G401 (cell line): Measurements from ENCODE around the gene KRT81. TPM values are rescaled to one million over a fixed set of nuclear protein-coding genes. Genes with fewer than 3 reads are reported as not detected.
"Not testable (repeated sequence)": the region's sequence is repeated elsewhere in the genome, so short reads cannot be mapped to it uniquely, and the experiment has no call there.

ENCODE experiments used
- DNase-seq: peaks from one replicate; pipeline ENCODE4 v3.0.0-alpha.2; 2015; ENCODE audit warnings: low spot score
- in situ Hi-C: cut with HindIII; loops from 2 replicates; pipeline ENCODE4 v1.10.0; 2016; ENCODE audit warnings: low sequenced_read_pairs, mixed read lengths
- total RNA-seq: library from RNA; depleted of rRNA; stranded (reverse); fragments of >200 nt; shearing (Covaris generic); gene quantifications from 2 replicates; pipeline ENCODE4 v1.2.3, GENCODE V29; 2014

Gene KRT81
- total RNA-seq, 1 experiment from 2014 or later: not detected

DNA sequence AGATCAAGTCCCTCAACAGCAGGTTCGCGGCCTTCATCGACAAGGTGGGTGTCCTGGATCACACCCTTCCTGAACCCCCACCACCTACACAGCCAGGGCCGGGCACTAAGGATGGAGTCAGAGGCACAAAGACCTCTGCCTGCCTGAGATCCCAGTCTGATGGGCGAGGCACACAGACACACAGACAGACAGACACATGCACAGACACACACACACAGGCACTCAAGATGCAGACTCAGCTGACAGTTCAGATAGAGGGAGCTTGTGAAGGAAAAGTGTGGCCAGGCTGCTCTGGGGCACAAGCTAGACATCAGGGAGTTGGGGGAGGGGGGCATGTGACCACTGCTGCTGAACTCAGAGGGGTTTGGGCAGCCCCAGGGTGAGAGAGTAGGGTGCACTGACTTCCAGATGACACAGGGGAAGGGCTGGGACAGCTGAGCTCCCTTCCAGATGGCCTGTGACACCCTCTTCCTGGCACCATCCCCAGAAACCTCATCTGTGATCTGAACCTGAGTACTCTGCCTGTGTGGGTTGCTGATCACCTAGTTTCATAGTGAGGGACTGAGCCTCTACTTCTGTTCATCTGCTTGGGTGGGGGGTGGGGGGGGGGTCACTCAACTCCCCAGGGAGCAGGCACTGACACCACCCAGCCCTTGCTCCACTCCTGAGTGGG is 11.0 kb upstream of the KRT81 start:
- DNase-seq, in situ Hi-C loops: not testable (repeated sequence)

DNA sequence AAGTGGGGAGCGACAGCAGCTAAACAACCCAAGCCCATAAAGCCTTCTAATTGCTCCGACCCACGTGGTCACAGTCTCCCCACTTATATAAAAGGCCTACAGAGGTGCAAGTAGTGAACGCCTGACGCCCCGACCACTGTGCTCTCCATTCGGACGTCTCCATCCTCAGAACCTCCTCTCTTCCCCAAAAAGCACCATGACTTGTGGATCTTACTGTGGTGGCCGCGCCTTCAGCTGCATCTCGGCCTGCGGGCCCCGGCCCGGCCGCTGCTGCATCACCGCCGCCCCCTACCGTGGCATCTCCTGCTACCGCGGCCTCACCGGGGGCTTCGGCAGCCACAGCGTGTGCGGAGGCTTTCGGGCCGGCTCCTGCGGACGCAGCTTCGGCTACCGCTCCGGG is 10.4 kb upstream of the KRT81 start:
- DNase-seq, in situ Hi-C loops: not testable (repeated sequence)

DNA sequence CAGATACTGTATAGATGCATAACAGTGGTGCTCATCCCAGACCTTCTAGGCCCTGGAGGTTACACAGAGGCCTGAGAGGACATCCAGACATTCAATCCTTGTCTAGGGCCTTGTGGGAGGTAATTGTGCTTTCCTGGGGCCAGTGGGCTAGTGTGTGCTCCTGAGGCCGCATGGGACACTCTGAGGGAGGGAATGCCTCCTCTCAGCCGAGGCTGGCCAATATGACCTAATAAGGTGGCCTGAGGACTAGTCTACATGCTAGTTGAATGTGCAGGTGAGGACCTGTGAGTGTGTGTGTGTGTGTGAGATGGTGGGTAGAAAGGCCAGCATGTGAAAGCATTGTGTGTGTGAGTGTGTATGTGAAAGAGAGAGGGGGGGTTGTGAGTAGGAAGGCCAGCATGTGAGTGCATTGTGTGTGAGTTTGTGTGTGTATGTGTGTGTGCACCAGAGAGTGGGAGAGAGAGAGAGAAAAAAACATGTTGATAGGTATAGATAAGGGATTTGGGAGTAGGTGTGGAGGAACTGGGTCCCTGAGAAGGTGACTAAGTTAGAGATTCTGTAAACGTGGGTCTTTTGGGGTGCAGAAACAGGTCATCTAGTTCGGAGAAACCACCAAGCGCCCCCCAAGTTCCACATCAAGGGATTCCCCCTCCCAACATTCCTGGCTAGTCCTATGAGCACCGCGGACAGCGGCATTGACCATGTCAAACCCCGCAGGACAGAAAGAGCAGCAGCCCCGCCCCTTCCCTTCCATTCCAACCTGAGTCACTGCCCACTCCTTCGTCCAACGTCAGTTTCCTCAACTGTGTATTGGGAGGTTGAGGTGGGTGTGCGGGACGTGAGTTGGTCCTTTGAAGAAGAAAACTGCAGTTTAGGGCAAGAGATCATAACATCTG is 9.7 kb upstream of the KRT81 start:
- DNase-seq: no peak
- in situ Hi-C loops: no loop called here

DNA sequence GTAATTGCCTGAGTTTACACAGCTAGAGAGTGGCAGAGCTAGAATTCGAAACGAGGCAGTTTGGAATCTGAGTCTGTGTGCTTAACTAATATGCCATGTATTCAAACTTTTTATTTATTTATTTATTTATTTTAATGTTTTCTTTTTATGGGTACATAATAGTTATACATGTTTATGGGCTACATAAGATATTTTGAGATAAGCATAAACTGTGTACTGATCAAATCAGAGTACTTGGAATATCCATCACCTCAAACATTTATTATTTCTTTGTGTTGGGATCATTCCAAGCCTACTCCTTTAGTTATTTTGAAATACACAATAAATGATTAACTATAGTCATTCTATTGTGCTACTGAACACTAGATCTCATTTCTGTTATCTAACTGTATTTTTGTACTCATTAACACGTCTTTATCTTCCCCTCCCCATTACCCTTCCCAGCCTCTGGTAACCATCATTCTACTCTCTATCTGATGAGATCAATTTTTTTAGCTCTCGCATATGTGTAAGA is 7.4 kb upstream of the KRT81 start:
- DNase-seq: no peak
- in situ Hi-C loops: no loop called here

DNA sequence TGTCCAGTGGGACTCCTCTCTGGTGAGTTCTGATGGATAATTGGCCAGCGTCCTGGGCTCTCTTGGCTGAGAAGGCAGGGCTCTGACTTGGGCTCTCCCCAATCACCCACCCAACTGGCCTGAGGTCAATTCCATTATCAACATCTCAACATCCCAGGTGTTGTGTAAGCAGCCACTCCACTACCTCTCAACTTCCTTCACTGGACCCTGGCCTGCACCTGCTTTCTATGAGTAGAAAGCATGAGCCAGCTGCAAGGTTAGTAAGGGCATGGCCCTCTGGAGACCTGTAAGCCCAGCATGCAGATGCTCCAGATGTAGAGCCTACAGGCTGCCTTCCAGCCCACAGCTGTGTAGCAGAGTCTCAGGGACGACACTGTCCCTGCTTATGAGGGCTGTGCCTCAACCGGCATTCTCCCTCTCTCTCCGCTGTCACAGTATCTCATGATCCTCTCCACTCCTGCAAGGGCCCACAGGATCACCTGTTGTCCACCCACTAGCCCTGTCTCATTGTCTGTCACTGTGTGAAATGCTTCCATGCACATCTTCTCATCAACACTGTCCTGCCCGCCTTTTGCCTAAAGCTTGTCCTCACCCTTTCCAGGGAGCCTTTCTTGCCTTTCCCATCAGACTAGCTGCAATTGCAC is 5.4 kb upstream of the KRT81 start:
- no peak for DNase-seq
- in situ Hi-C loops: no loop called here

DNA sequence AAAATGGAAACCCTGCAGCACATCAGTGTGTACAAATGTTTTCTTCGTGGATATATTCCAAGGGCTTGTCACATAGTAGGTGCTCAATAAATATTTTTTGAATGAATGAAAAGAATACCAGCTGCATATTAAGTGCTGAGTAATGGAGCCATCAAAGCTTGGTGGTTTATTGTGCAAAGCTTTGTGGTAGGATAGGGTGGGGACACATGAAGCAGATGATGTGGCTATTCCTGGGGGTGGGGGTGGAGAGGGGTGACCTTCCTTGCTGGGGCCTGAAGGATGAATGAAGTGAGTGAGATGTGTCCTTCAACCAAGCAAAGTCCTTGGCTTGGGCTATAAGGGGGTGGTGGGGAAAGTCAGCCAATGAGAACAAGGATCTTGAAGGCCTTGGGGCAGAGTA is 4.3 kb upstream of the KRT81 start:
- no peak for DNase-seq
- in situ Hi-C loops: no loop called here

DNA sequence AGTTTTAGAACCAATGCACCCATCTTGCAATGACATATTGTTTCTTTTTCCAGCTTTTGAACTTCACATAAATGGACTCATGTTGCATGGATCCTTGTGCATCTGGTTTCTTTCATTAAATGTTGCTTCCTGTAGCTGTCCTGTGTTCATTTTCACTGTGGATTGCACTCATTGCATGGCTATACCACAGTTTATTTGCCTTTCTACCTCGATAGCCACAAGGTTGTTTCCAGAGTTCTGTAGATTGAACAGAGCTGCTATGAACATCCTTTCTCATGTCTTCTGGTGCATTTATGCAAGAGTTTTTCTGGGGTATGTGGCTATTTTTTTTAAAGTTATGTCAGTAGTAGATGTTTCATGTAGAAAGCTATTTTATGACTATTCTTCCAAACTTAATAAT is 3.5 kb upstream of the KRT81 start:
- in situ Hi-C loops: no loop called here
- DNase-seq: no peak

DNA sequence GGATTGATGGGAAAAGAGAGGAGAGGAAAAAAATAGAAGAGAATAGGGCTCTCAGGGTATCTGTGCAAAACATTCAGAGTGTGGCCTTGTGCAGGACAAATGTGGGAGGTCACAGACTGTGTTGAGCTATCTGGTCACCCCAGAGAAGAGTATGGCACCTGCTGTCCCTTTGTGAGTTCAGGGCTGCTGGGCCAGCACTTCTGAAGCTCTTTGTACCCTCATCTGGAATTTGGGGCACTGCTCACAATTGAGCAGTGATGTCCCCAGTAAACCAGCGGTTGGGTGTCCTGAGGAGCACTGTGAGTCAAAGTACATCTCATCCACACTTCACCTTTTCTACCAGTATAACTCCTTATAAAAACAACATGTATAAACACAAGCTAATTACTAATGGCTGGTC is 2.6 kb upstream of the KRT81 start:
- no peak for DNase-seq
- in situ Hi-C loops: no loop called here

DNA sequence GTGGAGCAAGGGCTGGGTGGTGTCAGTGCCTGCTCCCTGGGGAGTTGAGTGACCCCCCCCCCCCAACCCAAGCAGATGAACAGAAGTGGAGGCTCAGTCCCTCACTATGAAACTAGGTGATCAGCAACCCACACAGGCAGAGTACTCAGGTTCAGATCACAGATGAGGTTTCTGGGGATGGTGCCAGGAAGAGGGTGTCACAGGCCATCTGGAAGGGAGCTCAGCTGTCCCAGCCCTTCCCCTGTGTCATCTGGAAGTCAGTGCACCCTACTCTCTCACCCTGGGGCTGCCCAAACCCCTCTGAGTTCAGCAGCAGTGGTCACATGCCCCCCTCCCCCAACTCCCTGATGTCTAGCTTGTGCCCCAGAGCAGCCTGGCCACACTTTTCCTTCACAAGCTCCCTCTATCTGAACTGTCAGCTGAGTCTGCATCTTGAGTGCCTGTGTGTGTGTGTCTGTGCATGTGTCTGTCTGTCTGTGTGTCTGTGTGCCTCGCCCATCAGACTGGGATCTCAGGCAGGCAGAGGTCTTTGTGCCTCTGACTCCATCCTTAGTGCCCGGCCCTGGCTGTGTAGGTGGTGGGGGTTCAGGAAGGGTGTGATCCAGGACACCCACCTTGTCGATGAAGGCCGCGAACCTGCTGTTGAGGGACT is 725 bp downstream of the KRT81 start:
- in situ Hi-C loops: not testable (repeated sequence)

DNA sequence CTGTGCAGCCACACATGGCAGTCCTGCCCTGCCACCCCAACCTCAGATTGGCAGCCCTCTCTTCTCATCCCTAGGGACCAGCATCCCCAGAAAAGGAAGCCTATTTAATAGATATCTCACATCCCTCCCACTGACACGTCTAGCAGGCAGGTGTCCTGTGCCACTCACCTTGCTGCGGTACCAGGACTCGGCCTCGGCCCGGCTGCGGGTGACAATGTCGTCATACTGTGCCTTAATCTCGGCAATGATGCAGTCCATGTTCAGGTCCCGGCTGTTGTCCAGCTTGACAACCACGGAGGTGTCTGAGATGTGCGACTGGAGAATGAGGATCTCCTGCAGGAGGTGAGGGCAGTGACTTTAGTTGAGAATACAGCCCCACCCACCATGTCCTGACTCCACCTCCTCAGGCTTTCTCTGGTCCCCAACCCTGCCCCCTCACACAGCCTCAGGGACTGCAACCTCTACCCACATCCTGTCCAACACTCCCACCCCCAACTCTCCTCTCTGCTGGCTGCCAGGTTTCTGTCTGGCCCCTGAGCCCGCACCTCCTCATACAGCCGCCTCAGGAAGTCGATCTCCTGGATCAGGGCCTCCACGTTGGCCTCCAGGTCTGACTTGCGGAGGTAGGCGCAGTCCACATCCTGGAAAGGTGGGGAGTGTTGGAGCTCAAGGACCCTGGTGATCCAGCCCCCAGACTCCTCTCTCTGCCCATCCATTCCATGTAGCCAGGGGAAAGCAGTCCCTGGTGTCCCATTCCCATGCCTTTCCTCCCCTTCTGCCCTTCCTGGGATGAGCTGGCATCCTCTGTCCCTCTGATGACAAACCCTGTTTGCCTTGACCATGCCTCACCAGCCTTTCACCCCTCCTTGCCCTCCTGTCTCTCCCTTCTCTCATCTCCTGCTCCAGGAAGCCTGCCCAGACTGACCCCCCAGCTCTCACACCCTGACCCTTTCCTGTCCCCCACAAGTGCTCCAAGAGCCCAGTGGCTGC is 3.2 kb downstream of the KRT81 start:
- DNase-seq, in situ Hi-C loops: not testable (repeated sequence)

More for the DNA sequence above, 725 bp downstream of the KRT81 start:
- not testable (repeated sequence) for DNase-seq

DNA sequence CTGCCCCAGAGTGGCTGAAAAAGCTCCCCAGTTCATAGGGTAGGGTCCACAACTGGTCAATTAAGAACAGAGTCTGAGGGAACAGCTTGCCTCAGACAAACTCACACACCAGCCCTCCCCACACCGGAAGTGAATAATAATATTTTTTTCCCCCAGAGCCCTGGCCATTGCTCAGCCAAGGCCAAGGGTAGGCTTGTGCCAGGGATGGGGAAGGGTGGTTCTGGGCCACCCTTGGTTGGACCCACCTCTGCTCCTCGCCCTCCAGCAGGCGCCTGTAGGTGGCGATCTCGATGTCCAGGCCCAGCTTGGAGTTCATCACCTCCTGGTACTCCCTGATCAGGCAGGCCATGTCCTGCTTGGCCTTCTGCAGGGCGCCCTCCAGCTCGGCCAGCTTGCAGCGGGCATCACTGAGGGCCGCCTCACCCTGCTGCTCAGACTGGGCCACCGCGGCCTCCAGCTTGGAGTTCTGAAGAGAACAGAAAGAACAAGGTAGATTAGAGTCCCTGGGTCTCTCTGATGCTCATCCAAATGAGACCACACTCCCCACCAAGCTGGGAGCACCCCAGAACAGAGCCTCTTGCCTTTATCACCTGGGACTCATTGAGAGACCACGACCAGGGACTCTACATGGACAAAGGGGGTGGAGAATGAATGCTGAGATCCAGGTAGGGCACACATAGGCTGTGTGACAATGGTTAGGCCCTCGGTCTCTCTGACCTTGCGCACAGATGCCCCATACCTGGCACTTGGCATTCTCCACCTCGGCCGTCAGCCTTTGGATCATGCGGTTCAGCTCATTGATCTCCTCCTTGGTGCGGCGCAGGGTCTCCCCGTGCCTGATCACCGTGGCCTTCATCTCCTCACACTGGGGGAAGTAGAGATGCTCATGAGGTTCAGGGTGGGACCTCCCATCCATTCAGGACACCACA is 4.2 kb downstream of the KRT81 start:
- in situ Hi-C loops, DNase-seq: not testable (repeated sequence)

DNA sequence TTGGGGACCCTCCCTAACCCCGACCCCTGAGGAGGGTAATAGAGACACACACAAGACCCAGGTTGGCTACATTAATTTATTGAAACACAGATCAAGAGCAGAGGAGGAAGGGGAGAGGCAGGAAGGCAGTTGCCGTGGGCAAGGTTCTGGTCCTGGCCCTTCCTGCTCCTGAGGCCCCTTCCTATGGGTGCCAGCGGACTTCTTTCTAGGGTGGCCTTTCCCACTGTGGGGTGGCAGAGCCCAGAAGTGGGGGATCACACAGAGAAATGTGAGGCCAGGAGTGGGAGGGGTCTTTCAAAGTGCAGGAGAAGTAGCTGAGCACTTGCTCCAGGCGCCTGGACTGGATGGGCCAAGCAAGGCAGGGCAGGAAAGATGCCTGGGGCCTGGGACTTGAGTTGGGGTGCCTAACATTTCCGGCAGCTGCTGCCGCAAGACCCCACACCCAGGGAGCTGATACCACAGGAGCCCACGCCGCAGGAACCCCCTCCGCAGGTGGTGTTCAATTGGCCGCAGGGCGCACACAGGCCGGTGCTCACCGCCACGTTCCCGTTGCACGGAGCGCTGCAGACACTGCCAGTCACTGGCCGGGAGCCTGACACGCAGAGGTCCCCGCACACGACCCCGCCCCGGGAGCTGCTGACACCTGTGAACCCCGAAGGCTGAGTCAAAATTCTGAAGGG is 5.3 kb downstream of the KRT81 start:
- DNase-seq: no peak
- in situ Hi-C loops: no loop called here

DNA sequence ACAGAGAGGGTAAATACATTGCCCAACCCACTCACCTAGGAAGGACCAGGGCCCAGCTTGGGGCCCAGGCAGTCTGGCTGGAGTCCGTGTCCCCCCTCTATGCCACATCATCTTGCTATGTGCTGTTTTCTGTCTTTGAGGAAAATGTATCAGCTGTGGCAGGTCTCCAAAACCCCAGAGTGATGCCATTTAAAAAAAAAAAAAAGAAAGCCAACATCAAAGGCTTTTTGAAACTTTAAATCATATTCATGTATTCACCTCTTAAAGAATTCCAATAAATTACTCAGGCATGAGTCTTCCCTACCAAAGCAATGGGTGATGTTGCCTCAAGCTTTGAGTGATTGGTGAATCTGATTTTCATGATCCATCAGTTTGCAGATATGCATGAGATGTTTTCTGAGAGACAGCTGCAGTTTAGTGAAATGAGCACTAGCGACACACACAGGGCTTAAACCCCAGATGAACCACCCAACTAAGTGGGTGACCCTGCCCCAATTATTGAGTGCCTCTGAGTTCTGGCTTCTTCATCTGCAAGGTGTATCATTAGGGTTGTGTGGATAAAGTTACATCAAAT is 6.1 kb downstream of the KRT81 start:
- in situ Hi-C loops: no loop called here
- DNase-seq: no peak

DNA sequence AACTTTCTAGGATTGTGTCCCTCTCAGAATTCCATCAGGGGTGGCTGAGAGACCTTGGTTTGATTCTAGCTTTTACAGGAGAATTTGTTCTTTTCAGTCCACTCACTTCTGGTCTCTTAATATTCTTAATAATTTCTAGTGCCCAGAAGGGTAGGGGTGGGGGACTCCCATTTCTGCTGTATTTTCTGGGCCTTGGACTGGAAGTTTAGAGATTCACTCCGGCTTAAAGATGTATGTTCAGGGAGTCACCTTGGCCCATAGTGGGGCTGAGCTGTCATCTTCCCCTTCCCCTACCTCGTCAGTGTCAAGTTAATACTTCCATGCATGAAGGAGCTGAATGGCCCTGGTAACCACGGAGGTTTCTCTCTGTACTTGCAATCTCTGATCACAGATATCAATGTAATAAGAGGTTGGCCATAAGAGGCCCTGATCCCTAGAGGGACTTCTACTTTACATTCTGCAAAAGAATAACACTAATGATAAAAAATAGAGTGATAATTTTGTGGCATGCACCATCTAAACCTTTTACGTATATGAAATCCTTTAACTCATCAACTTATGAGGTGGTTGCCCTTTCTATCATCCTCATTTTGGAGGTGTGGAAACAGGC is 6.7 kb downstream of the KRT81 start:
- in situ Hi-C loops: no loop called here
- no peak for DNase-seq

DNA sequence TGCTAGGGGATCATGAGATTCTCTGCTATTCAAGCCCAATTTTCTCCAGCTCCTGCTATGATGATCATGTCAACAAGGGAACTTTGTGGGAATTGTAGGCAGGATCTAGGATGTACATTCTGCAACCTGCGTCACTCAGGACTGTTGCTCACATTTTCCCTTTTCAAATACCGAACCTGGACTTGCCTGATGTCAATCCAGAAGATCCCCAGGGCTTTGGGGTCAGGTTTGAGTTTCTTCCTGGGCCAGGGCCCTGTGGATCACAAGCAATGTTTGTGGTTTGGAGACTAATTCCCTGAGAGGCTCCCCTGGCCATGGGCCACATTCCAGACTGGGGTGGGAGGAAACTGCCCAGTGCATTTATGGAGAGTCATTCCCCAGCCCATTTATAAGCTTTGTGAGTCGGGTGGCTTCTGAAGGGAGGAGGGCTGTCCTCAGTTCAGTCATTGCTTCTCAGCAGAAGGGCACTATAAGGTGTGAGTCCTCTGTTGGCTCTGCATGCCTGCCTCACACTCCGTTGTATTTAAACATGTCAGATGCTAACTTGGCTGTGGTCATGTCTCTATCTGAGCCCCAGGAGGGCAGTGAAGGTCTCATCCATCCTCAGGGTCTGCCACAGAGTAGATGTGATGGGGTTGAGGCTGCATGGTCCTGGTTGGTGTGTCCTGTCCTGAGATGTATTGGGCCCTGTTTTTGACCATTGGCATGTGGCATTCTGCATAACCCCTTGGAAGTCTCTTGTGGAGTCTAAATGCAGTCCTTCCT is 10.4 kb downstream of the KRT81 start:
- in situ Hi-C loops: no loop called here
- DNase-seq: no peak
